SKM-1 treated with dmso at 0.1 percent for 144 hours (cell line): ENCODE results near the gene C20orf204.

ENCODE experiments used
- DNase-seq: peaks from one replicate; lab custom pipeline; 2025; ENCODE audit not compliant: unreplicated experiment; lab: John Stamatoyannopoulos, UW

Gene C20orf204

DNA sequence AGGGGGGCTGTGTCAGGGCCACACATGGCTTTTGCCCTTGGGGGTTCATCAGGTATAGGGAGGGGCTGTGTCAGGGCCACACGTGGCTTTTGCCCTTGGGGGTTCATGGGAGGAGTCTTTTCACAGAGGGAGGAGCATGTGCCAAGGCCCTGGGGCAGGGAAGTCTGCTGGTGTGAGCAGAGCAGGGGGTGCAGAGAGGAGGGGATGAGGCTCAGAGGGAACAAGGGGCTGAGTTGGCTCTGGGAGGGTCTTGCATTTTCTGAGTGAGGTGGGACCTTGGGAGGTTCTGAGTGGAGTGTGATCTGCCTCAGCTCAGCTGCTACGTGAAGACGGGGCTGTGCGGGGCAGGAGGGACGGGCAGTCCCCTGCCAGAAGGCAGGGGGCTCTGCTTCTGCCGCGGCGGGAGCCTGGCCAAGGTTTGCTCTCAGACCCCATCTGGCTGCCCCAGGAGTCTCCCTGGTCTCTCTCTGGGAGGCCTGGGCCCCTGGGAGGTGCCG is 19.5 kb downstream of the C20orf204 start:
- DNase-seq: no peak

DNA sequence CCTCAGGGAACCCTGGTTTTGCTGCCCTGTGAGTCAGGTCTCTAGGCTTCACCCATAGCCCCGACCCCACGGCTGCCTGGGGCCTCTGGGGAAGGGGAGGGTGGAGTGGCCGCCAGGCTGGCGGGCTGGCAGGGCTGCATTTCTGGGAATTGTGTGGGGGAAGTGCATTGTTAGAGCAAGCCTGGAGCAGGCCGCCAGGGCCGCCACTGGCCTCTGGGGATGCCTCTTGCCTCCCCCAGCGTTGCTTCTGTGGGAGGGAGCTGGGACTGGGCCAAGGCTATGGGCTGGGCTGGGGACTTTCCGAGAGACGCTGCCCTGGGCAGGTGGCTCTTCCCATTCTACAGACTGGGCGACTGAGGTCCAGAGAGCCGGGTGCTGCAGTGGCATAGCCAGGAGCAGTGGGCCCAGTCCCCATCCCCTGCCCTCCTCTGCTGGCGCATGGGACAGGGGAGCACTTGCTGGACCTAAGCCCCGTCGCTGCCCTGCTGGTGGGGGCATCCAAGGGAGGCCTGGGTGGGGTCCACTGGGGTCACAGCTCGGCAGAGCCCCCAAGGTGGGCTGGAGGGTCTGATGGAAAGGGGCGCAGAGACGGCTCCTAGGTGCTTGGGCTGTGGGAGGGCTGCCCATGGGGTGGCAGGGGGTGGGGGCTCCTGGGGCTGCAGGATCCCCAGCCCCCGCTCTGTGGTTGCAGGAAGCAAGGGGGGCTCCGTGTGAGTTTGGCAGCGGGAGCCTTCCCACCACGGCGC is 20.1 kb downstream of the C20orf204 start:
- DNase-seq: no peak

DNA sequence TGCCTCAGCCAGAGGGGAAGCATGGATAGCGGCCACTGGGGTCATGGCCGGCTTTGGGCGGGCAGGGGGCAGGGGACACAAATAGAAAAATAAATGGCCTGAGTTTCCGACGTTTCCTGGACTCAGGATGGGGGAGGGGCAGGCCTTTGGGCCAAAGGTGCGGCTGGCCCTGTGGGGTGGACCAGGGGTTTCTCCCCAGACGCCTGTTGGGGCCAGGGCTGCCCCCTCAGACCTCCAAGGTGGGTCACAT is 20.6 kb downstream of the C20orf204 start:
- no peak for DNase-seq

DNA sequence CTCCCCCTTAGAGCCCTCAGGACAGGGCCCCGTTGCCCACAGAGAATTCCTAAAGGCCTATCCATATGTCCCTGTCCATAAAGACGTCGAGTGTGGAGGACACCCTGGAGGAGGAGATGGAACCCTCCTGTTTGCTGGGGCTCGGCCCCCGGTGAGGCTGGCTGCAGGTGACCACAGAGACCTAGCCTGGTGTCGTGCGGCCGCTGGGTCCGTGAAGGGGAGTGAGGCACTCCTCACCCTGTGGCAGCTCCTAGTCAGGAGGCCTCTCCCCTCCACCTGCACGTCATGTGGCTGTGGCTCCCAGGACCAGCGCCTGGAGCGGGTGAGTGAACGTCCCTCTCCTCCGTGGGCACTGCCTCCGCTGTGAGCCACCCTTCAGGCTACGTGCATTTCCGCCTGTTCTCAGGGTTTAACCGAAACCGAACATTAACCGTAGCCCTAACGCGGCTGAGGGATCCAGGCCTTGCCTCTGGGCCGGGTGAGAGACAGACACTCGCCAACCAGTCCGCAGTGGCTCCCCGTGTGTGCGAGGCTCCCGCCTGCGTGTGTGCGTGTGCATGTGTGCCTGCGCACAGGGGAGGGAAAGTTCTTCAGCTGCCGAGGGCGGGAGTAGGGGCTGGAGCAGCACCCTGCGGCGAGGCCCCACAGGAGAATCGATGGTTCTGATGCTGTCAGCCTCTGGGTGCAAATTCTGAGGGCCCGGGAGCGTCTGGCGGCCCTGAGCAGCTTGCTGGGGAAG is 21.1 kb downstream of the C20orf204 start:
- no peak for DNase-seq

DNA sequence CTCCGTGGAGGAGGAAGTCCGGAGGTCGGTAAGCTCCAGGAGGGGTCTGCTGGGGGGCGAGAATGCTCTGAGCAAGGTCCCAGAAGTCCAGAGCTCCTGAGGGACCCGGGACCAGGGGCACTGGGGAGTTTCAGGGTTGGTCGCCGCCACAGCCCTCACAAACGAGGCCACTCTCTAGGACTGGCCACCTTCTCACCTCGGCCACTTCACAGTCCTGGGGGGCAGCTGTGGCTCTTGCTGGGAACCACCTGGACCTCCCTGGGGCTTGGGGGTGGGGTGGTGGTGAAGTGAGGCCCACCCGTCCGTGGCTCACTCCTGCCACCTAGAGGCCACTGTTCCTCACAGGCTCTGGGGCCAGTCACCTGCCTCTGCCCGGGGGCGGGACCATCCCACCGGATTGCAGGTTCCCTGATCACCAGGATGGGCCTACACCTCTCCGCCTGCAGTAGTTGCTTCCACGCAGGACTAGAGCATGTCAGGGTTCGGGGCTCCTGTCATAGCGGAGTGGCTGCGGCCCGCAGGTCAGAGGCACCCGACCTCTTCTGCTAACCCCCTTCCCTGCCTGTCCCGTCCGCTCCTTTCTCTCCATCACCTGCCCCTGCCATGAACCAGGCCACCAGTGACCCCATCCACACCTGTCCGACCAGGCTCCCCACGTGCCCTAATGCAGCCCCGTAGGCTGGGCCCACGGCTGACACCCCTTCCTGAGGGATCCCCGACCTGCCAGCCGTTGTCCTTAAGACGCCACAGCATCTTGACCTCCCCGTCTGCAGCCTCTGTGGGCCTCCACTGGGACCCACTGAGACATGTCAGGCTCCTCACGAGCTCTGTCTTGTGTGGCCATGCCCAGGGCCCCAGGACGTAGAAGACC is 21.9 kb downstream of the C20orf204 start:
- peak; percentile 47 for DNase-seq

DNA sequence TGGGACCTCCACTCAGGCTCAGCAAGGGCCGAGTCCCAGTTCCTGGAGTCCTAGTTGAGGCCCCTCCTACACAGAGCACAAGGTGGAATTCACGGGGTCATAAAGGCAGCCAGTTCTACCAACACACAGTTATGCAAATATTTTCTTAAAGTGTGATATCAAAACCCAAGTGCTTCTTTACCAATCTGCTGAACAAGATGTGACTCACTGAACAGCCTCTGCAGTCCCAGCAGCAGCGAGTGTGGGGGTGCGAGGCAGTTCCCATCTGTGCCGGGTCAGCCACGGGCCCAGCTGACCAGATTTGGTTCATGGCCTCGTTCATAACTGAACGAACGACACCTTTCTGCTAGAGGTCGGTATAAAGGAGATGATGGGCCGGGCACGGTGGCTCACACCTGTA is 22.6 kb downstream of the C20orf204 start:
- DNase-seq: no peak

DNA sequence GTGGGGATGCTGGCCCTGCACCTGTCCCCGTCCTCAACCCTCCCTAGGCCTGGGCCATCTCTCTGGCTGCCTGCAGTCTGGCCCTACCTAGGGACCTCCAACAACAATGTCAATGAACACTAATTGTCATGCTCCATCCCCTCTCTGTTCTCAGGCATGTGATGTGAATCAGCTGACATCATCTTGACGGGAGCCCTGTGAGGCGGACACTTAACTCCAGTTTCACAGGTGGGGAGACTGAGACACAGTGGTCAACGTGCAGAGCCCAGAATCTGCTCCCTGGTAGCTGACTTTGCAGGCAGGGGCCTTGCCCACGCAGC is 26.3 kb downstream of the C20orf204 start:
- DNase-seq: no peak

DNA sequence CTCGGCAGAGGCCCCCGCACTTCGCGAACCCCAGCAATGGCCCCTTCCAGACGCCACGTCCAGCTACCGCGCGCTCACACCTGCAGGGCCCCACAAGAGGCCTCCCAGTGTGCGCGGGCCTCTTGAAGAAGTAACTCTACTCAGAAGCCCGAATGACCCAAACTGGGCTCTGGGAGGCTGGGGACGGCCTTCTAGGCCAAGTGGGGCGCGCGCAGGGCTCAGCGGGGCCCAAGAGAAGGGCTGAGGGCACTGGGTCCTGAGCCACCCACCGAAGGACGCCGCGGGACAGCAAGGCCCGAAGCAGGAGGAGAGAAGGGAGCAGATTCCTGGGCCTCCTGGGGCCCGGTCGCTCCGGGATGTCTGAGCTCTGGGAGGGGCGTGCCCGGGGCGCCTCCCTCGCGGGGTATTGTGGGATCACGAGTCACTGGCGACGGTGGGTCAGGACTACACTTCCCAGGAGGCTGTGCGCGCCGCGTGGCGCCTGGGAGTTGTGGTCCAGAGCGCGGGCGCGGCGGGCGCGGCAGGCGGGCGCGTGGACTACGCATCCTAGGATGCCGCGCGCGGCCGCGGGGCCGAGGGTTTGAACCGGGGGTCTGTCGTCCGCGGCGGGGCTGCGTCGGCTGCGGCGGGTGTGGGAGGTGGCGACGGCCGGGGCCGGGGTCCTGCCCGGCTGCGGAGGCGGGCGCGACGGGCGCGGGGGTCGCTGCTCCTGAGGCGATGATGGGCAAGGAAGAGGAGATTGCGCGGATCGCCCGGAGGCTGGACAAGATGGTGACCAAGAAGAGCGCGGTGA is 26.8 kb downstream of the C20orf204 start, which contains the start of gene TCEA2:
TCEA2 (plus strand) TSS at position 603 of the 793 bp plus-strand sequence; CDS start at position 718, 115 bp downstream.
- DNase-seq: peak; percentile 93

DNA sequence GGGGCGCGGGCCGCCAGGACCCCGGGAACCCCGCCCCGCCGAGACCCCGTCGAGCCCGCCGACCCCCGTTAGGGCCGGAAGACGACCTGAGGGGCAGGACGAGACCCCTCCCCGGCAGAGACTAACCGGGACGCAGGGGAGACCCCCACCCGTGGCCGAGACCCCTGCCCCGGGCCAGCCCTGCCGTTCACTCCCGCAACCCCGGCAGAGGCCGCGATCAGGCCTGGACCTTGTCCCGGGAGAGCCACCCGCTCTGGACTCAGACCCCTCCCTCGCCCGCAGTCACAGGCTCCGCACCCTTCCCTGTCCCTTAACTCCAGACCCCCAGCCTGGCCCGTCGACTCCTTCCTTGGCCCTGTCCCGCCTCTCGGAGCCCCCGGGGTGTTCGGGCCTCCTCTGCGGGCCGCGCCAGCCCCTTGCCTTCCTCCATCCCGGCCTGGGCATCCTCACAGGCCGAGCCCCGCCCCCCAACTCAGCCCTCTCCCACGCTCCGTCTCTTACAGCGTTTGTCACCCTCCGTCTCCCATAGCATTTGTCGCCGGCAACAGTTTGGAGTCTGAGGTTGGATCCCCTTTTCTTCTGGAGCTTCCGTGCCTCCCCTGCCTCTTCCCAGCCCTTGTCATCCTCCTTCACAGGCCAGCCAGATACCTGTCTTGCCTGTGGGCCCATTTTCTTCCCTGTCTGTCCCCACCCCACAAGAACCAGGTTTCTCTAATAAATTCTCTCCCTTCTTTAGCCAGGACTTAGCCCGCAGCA is 27.6 kb downstream of the C20orf204 start:
- no peak for DNase-seq

DNA sequence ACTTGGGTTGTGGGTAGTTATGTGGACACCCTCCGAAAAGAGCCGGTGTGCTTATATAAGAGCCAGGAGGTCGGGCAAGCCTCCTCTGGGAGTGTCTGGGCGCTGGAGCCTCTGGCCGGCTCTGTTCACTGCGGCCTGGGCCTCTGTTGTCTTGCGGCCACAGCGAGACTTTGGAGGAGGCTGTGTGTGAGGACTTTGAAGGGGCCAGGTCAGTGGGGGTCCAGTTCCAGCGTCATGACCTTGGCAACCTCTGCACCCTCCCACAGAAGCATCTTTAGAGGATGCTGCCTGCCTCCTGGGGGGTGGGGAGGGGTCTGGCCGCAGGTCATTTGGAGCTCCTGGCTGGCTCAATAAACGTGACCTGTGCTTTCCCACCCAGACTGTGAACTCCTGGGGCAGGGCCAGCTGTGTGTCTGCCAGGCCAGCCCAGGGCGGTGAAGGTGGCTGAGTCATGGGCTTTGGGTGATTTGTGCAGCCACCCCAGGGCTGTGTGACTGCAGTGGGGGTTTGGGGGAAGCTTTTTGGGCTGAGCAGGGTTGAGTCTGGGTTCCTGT is 28.2 kb downstream of the C20orf204 start:
- no peak for DNase-seq

DNA sequence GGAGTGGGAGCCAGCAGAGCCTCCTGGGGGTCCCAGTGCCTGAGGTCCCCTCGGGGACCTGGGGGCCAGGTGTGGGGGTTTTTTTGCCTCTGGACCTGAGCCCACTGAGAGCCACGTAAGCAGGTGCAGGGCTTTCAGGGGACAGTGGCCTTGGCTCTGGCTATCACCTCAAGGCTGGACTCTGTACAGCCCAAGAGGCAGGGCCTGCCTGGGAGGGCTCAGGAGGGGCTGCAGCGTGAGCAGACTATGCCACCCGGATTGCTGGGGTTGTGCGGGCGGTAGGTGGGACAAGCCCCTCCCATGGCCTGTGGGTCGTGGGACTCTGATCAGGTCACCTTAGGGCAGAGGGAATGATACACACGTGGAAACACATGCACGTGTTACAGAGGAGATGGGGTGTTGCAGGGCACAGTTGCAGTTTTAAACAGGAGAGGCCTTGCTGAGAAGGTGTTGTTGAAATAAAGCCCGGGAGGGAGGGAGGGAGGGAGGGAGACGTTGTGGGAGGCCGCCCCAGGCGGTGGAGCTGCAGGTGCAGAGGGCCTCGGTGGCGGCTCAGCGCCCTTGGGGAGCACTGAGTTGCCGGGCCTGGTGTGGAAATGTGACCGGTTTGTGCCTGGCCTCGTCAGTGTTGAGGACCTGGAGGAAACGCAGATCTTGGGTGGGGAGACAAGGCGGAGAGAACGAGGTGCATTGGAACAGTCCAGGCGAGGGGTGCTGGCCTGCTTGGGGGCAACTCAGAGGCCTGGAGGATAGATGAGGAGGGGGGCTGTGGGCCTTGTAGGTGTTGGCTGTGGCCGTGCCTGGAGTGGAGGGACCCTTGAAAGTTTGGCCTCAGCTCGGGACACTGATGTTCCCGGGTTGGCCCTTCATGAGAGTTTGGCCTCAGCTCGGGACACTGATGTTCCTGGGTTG is 29.3 kb downstream of the C20orf204 start:
- DNase-seq: no peak

DNA sequence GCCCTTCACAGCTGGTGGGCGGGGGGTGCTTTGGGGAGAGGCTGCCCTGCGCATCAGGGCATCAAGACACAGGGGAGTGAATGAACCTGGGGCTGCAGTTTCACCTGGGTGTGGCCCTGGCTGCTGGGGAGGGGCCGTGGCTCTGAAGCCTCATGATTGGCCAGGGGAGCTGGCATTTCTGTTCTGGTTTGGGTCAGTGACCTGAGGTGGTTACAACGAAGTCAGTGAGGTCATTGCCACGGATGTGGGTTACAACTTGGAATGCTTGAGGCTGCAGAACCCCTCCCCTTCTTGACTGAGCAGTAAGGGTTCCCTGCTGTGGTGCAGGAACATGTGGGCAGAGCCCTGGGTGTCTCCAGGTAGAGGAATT is 30.0 kb downstream of the C20orf204 start:
- peak; percentile 85 for DNase-seq

DNA sequence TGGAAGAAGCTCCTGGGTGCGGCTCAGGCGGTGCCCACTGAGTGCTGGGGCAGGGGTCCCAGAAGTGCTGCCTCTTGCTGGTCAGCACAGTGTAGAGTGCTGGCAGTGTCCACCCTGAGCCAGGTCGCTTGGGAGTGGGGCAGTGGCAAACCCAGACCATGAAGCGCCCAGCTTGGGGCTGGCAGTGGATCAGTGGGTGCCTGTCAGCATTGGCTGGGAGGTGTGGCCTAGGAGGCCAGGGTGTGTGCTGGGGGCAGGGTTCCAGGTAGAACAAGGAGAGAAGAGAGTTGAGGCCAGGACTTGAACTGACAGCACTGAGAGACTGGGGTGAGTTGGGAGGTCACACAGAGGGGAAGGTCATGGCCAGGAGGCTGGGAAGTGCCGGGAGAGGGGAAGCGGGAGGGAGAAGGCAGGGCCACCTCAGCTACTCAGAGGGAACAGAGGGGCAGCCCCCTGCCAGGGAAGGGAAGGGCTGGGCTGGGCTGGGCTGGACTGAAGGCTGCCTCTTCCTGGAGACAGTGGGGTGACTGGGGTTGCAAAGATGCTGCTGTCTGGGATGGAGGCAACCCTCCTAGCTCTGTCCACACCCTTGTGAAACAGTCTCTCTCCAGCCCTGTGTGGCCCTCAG is 31.1 kb downstream of the C20orf204 start:
- DNase-seq: no peak

DNA sequence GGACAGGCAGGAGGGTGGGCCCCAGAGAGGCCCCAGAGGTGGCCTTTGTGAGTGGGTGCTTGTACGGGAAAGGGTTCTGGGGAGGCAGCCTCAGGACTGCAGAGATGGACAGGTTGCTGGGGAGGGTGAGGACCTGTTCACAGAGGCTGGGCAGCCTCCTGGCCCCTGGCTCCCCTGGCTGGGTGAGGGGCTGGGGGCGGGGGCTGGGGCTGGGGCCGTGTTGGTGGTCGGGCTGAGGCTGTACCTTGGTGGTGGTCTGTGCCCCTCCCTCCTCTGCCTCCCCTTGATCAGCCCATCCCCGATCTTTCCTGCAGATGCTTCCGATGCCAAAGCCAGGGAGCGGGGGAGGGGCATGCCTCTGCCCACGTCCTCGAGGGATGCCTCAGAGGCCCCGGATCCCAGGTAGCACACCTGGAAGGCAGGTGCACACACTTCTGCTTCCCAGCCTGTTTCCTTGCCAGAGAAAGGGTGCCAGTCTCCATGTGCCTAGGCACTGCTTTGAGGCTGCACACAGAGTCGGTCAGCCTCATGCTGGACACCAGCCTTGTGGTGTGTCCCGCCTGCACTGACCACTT is 31.8 kb downstream of the C20orf204 start:
- no peak for DNase-seq

DNA sequence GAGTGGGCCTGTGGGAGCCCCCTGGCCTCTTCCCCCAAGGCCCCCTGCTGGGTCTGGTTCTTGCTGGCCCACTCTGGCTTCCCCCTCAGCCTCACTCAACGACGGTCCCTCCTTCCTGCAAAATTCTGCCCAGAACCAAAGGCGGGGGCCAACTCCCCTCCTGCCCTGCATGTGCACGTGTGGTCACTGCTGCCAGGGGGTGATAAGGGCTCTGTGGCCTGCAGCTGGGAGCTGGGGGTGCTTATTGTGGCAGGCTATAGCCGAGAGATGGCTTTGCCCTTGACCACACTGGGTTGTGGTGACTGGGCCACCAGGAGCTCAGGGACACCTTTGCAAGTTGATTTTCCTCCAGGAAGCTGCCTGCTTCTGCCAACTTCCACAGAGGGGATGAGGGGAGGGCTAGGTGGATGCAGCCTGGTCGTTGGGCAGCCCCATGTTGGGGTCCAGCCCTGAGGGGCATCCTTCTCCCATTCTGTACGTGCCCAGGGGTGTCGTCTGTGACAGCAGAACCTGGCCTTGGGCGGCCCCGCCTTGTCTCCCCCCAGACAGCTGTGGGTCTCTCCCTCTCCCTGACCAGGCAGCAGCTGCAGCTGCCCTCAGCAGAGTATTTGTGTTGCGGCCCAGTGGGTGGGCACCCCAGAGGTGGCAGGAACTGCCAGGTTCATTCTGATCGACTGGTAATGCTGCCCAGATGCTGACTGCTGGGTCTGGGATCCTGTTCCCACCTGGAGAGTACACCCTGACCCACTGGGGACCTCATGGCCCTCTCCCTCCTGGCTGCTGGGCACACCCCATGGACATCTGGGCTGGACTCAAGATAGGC is 32.6 kb downstream of the C20orf204 start:
- no peak for DNase-seq

DNA sequence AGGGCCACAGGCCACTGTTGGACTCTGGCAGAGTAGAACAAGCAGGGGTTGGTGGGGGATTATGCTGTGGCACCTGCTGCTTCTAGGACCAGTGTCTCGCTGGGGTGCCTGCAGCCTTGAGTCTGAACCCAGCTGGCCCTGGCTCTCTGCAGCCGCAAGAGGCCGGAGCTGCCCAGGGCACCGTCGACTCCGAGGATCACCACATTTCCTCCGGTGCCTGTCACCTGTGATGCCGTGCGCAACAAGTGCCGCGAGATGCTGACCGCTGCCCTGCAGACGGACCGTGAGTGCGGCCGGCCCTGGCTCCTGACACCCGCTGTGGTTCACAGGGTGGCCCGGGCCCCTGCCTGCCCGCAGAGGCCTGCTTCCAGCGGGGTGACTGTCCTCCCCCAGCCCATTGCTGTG is 33.2 kb downstream of the C20orf204 start:
- no peak for DNase-seq

DNA sequence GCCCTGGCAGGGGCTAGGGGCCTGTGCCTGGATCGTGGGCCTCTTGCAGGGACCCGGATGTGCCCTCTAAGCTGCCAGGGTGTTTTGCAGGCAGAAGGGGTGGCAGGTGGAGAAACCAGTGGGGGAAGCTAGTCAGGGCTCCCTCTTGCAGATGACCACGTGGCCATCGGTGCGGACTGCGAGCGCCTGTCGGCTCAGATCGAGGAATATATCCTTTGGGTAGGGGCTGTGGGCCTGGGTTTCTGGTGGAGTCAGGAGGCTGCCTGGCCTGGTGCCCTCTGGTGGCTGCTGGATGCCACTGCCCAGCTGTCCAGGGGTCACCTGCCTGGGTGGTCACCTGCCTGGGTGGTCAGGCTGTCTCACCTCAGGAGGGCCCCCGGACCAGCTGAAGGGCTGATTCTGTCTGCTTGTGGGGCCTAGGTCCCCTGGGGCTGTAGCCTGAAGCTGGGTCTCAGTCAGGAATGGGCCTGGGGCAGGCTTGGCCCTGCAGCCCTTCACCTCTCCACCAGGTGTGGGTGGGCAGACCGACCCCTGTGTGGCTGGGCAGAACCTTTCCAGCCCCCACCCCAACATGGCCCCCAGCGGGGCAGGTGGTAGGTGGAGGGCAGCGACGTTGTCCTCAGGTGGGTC is 33.7 kb downstream of the C20orf204 start:
- no peak for DNase-seq
